Cardiac muscle cell (in vitro differentiated cells and primary cell): ENCODE data around the gene CLCN4. TPM values are rescaled to one million over a fixed set of nuclear protein-coding genes. Genes with fewer than 3 reads are reported as not detected.

Source experiments
- DNase-seq, 2 donors: peaks; one replicate each; pipeline versions ENCODE4 v3.0.0 to v3.0.0-alpha.2; 2010 to 2017; ENCODE audit warnings: low read depth in 1 of 2, low spot score in 1 of 2
- H3K27ac ChIP-seq: fragments of 200-600 bp; sonication (generic); 2 replicates; pipeline ENCODE4 v1.5.1; 2016
- H3K27me3 ChIP-seq: fragments of 200-600 bp; sonication (generic); 2 replicates; pipeline ENCODE4 v1.6.0; 2016; ENCODE audit warnings: control low read depth
- H3K36me3 ChIP-seq: fragments of 200-600 bp; sonication (generic); 2 replicates; pipeline ENCODE4 v1.5.1; 2016; ENCODE audit warnings: control low read depth
- H3K4me1 ChIP-seq: fragments of 200-600 bp; sonication (generic); 2 replicates; pipeline ENCODE4 v1.8.1; 2017; ENCODE audit warnings: low read depth, mild to moderate bottlenecking, mixed run types
- H3K4me3 ChIP-seq: fragments of 200-600 bp; sonication (generic); 2 replicates; pipeline ENCODE4 v1.5.1; 2016; ENCODE audit warnings: mild to moderate bottlenecking
- H3K9me3 ChIP-seq: fragments of 200-600 bp; sonication (generic); 2 replicates; pipeline ENCODE4 v1.5.1; 2017; ENCODE audit warnings: low read depth, mild to moderate bottlenecking, control low read depth
- polyA plus RNA-seq: library from polyadenylated mRNA; unstranded; fragments of >200 nt; fragmentation: Nextera tagmentation; extraction: Ambion mirVana; gene quantifications from 2 replicates; pipeline ENCODE4 v1.2.1, GENCODE V29; 2016
- total RNA-seq: library from RNA; depleted of rRNA; stranded (reverse); fragments of >200 nt; gene quantifications from 2 replicates; pipeline ENCODE4 v1.2.3, GENCODE V29; 2016
- TF ChIP-seq, protein P1 (sequence below): IDR thresholded peaks from 2 replicates; pipeline ENCODE4 v1.5.1; 2012; ENCODE audit warnings: low read depth, mild to moderate bottlenecking, low read length

Gene CLCN4
- total and polyA plus RNA-seq, 2 experiments from 2014 or later = 7.8 to 15.2 TPM

DNA sequence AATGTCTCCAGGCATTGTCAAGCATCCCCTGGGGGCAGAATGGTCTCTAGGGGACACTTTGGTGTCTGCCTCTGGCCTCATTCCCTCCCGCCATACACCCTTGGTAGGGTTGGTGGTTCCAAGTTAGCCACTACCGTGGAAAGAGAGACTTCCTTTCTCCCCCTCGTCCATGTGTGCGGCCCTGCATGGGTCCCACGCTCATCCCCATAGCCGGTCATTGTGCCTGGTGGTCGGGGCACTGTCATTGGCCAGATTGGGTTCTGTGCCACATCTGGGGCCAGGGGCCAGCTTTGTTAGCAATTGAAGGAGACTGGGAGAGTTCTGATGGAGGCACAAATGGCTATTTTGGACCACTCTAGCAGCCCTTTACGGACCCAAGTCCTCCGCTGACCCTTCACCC is 17.3 kb downstream of the CLCN4 start:
- no peak for DNase-seq
- Histone ChIP-seq H3K4me1 (no peaks in the 10 kb centered on the region), H3K36me3 (no peaks in the 10 kb centered on the region), H3K9me3 (no peaks in the 10 kb centered on the region), H3K27ac (peak overlapping the region; percentile 69), H3K4me3 (no peak overlapping the region), H3K27me3 (no peaks in the 10 kb centered on the region)
- TF ChIP-seq, protein P1, sequence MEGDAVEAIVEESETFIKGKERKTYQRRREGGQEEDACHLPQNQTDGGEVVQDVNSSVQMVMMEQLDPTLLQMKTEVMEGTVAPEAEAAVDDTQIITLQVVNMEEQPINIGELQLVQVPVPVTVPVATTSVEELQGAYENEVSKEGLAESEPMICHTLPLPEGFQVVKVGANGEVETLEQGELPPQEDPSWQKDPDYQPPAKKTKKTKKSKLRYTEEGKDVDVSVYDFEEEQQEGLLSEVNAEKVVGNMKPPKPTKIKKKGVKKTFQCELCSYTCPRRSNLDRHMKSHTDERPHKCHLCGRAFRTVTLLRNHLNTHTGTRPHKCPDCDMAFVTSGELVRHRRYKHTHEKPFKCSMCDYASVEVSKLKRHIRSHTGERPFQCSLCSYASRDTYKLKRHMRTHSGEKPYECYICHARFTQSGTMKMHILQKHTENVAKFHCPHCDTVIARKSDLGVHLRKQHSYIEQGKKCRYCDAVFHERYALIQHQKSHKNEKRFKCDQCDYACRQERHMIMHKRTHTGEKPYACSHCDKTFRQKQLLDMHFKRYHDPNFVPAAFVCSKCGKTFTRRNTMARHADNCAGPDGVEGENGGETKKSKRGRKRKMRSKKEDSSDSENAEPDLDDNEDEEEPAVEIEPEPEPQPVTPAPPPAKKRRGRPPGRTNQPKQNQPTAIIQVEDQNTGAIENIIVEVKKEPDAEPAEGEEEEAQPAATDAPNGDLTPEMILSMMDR = no peak

DNA sequence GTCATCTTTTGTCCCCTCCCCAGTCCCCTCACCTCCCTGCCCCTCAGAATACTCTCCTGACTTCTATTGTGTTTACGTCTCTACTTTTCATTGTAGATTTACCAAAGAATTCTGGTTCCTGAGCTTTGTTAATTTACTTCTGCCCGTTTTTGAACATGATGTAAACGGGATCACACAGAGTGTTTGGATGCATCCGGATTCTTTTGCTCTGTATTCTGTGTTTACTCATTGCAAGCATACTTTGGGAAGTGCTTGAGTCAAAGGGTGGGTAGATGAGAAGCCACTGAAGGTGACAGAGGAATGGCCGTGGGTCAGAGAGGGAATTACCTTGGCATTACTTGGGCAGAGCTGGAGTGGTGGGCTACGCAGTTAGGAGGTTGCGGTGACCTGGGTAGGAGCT is 18.0 kb downstream of the CLCN4 start:
- DNase-seq = no peak
- TF ChIP-seq, protein P1 = no peak
- Histone ChIP-seq H3K4me3 (no peak overlapping the region), H3K9me3 (no peaks in the 10 kb centered on the region), H3K27me3 (no peaks in the 10 kb centered on the region), H3K36me3 (no peaks in the 10 kb centered on the region), H3K4me1 (no peaks in the 10 kb centered on the region), H3K27ac (no peak overlapping the region)

DNA sequence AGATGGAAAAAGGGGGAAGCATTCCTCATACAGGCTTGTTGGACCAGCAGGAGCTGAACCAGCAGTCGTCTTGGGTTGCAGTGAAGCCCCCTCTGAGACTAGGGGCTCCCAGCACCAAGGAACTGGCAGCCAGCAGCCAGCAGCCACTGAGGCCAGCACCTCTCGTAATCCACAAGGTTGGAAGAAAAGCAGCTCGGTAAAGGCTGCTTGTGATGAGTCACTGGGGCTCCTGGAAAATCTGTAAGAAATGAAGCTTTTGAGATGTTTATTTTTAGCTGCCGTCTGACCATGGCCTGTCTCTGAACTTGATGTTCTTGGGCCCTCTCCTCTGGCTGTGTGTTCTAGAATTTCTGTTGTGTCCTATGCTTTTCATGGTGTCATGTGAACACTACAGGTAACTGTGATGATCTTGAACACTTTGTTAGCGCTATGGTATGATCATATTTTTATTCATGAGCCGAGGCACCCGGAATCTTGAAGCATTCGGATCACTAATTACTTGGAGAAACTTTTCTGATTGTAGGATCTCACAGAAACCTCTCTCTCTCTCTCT is 18.6 kb downstream of the CLCN4 start:
- Histone ChIP-seq H3K4me3 (no peak overlapping the region), H3K27me3 (no peaks in the 10 kb centered on the region), H3K4me1 (no peaks in the 10 kb centered on the region), H3K36me3 (no peaks in the 10 kb centered on the region), H3K9me3 (no peaks in the 10 kb centered on the region), H3K27ac (no peak overlapping the region)
- DNase-seq = peak in 1 of 2 donors; percentile 68
- TF ChIP-seq, protein P1 = no peak

DNA sequence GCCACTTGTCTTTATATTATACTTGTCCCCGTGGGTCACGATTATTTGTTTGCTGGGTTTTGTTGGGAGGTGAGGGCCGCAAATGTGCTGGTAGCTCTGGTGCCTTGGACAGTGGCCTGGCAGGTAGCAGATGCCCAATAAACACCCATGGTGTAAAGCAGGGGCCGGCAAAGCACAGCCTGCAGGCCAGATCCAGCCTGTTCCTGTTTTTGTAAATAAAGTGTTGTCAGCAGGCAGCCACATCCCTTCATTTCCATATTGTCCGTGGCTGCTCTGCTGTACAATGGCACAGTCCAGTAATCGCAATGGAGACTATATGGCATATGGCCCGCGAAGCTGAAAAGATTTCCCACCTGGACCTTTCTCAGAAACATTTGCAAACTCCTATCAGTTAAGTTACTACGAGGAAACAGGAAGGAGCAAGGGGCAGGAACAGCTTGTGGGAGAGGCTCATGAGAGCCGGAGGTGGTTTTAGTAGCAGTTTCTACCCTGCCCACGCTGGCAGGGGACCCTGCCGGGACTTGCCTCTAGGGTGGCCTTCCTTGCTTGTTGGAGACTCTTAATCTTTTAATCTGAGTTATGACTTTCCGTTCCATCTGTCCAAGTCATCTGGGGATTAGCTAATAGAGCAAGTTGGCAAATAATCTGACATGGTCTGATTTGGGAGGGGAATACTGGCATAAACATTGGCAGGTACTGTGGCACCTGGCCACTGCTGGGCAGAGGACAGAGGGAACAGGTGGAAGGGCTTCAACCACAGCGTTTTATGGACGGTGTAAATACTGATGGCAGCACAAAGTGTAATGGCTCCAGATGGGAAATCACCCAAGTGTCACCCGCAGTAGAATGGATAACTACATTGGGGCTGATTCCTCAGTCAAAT is 19.6 kb downstream of the CLCN4 start:
- TF ChIP-seq, protein P1 = no peak
- DNase-seq = no peak
- no peak overlapping the region for H3K27ac ChIP-seq

DNA sequence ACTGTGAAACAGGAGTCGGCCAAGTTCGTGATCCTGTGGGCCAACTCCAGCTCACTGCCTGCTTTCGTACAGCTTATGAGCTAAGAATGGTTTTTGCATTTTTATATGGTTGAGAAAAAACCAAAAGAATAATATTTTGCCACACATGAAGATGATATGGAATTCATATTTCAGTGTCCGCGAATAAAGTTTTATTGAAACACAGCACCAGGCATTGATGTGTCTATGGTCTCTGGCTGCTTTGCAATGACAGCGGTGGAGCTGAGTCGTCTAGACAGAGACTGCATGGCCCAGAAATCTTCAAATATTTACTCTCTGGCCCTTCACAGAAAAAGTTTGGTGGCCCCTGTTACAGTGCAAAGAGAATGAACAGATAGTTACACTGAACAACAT is 20.2 kb downstream of the CLCN4 start:
- H3K36me3 ChIP-seq = no peaks in the 10 kb centered on the region
- TF ChIP-seq, protein P1 = no peak
- H3K4me1 ChIP-seq = no peaks in the 10 kb centered on the region
- no peak overlapping the region for H3K4me3 ChIP-seq
- no peaks in the 10 kb centered on the region for H3K27me3 ChIP-seq
- no peak for DNase-seq
- no peaks in the 10 kb centered on the region for H3K9me3 ChIP-seq
- no peak overlapping the region for H3K27ac ChIP-seq

More for the DNA sequence above, 19.6 kb downstream of the CLCN4 start:
- H3K36me3 ChIP-seq = no peaks in the 10 kb centered on the region
- no peaks in the 10 kb centered on the region for H3K27me3 ChIP-seq
- H3K4me1 ChIP-seq = no peaks in the 10 kb centered on the region
- no peaks in the 10 kb centered on the region for H3K9me3 ChIP-seq
- H3K4me3 ChIP-seq = no peak overlapping the region
